ENCODE results near the gene CRY2.

CRY2 gene

GRCh38 chr11:45930951-45931570, 83.8 kb downstream of the CRY2 start:
- DNase-seq (ENCODE audit: low spot score): no peak

- DNase-seq (ENCODE audit: low spot score): no peak
Measured at GRCh38 chr11:45931739-45932138, 84.5 kb downstream of the CRY2 start.

- no peak for DNase-seq (ENCODE audit: low spot score)
Measured at GRCh38 chr11:45932217-45932616, 84.9 kb downstream of the CRY2 start.
